WTC11 (cell line): ENCODE data around the gene NPAS3.

Experiments
- ATF1 ChIP-seq: sonication (generic); formaldehyde crosslinking; IDR thresholded peaks from 2 replicates; pipeline ENCODE4 v1.8.1; 2023; ENCODE audit warnings: mild to moderate bottlenecking, moderate library complexity, missing genetic modification reagents
- ZNF219 ChIP-seq: sonication (generic); formaldehyde crosslinking; IDR thresholded peaks from 2 replicates; pipeline ENCODE4 v1.8.0; 2023; ENCODE audit warnings: missing genetic modification reagents, mild to moderate bottlenecking, borderline replicate concordance
- TF ChIP-seq, protein P1 (sequence below): fragments of 200-600 bp; IDR thresholded peaks from 2 replicates; pipeline ENCODE4 v1.8.0; 2022; ENCODE audit warnings: antibody characterized with exemption
- TF ChIP-seq, protein P2 (sequence below): sonication (generic); formaldehyde crosslinking; IDR thresholded peaks from 2 replicates; pipeline ENCODE4 v1.8.0; 2022; ENCODE audit warnings: mild to moderate bottlenecking, missing genetic modification reagents

DNA sequence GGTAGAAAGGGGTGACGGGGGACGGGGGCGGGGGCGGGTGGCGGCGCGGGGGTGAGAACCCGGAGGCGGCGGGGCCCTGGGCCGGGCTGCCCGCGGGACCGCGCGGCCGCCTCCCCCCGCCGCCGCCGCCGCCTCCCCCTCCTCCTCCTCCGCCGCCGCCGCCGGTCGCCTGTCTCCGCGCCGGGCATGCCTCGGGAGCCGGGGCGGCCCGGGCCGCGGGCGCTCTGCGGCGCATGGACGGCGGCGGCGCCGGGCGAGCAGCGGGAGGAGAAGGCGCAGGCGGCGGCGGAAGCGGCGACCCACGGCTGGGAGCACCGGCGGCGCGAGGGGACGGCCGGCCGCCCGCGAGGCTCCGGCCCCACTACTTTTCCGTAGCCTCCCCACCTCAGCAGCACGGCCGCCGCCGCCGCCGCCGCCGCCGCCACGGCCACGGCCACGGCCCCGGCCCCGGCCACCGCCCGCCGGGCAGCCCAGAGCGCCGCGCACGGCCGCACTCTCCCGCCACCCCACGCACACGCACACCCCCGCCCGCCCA is at the start of gene NPAS3:
- TF ChIP-seq, protein P1, sequence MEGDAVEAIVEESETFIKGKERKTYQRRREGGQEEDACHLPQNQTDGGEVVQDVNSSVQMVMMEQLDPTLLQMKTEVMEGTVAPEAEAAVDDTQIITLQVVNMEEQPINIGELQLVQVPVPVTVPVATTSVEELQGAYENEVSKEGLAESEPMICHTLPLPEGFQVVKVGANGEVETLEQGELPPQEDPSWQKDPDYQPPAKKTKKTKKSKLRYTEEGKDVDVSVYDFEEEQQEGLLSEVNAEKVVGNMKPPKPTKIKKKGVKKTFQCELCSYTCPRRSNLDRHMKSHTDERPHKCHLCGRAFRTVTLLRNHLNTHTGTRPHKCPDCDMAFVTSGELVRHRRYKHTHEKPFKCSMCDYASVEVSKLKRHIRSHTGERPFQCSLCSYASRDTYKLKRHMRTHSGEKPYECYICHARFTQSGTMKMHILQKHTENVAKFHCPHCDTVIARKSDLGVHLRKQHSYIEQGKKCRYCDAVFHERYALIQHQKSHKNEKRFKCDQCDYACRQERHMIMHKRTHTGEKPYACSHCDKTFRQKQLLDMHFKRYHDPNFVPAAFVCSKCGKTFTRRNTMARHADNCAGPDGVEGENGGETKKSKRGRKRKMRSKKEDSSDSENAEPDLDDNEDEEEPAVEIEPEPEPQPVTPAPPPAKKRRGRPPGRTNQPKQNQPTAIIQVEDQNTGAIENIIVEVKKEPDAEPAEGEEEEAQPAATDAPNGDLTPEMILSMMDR = no peak
- TF ChIP-seq, protein P2, sequence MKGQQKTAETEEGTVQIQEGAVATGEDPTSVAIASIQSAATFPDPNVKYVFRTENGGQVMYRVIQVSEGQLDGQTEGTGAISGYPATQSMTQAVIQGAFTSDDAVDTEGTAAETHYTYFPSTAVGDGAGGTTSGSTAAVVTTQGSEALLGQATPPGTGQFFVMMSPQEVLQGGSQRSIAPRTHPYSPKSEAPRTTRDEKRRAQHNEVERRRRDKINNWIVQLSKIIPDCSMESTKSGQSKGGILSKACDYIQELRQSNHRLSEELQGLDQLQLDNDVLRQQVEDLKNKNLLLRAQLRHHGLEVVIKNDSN = no peak
- TF ChIP-seq ZNF219 (CRISPR knock-in tag) (no peak), ATF1 (CRISPR knock-in tag) (no peak)
